NCI-H2196 (cell line): ENCODE measurements around the gene INO80E.
"Not testable (repeated sequence)": the region's sequence is repeated elsewhere in the genome, so short reads cannot be mapped to it uniquely, and the experiment has no call there.

Experiments
- DNase-seq: peaks from one replicate; lab custom pipeline; 2025; ENCODE audit not compliant: unreplicated experiment; lab: John Stamatoyannopoulos, UW

Gene INO80E

GRCh38 chr16:30009085-30009862 is 13.2 kb downstream of the INO80E start:
- no peak for DNase-seq

- no peak for DNase-seq
These were observed 14.2 kb downstream of the INO80E start for GRCh38 chr16:30009990-30010843.

GRCh38 chr16:30010844-30011713 is 15.0 kb downstream of the INO80E start, which contains the start of gene DOC2A:
Gene DOC2A (minus strand): TSS chr16:30011027. CDS start chr16:30010222, 805 bp downstream.
- DNase-seq = peak; percentile 49

- DNase-seq = no peak
These were observed 15.9 kb downstream of the INO80E start for GRCh38 chr16:30011714-30012504.

- DNase-seq = not testable (repeated sequence)
These were observed 16.6 kb downstream of the INO80E start for GRCh38 chr16:30012598-30012997.

GRCh38 chr16:30015450-30015849 is 19.4 kb downstream of the INO80E start:
- not testable (repeated sequence) for DNase-seq

- DNase-seq = no peak
These were observed 20.7 kb downstream of the INO80E start for GRCh38 chr16:30016555-30017276.

GRCh38 chr16:30017277-30017656 is 21.2 kb downstream of the INO80E start:
- DNase-seq = no peak

- DNase-seq = not testable (repeated sequence)
These were observed 21.9 kb downstream of the INO80E start for GRCh38 chr16:30017937-30018336.

GRCh38 chr16:30018731-30019158 is 22.7 kb downstream of the INO80E start:
- peak; percentile 37 for DNase-seq

- no peak for DNase-seq
These were observed 26.8 kb downstream of the INO80E start, which contains the start of gene C16orf92 for GRCh38 chr16:30022887-30023286. Gene C16orf92 (plus strand): TSS chr16:30023198. CDS start chr16:30023341, 143 bp downstream.

- DNase-seq = no peak
These were observed 27.5 kb downstream of the INO80E start for GRCh38 chr16:30023586-30023985.

GRCh38 chr16:30024451-30024850 is 28.4 kb downstream of the INO80E start:
- DNase-seq = no peak

- DNase-seq = no peak
These were observed 29.1 kb downstream of the INO80E start for GRCh38 chr16:30025156-30025555.

- DNase-seq = no peak
These were observed 29.5 kb downstream of the INO80E start for GRCh38 chr16:30025574-30025973.

- no peak for DNase-seq
These were observed 30.4 kb downstream of the INO80E start for GRCh38 chr16:30026449-30026848.

GRCh38 chr16:30027588-30028437 is 31.8 kb downstream of the INO80E start:
- DNase-seq = no peak

GRCh38 chr16:30028438-30029076 is 32.5 kb downstream of the INO80E start:
- DNase-seq = no peak
